Activated CD4-positive, alpha-beta T cell treated with anti-CD3 and anti-CD28 coated beads for 36 hours (primary cell): ENCODE data around the gene ADGRG1. TPM values are rescaled to one million over a fixed set of nuclear protein-coding genes. Genes with fewer than 3 reads are reported as not detected.
A peak's percentile ranks its signal among the peaks of the same experiment; 100 is the strongest.

Experiments
- ATAC-seq: fragments of 200-7000 bp; cut with Tn5 transposase; one replicate; pipeline ENCODE4 v1.10.0; 2021; ENCODE audit warnings: mild to moderate bottlenecking, moderate library complexity
- CTCF ChIA-PET: fragments of 350-600 bp; sonication (Branson Sonifier 250); formaldehyde crosslinking; loops from one replicate; lab custom pipeline; 2021; ENCODE audit warnings: antibody characterized with exemption; lab: Charles Lee
- POLR2A ChIA-PET: fragments of 350-600 bp; sonication (Branson Sonifier 250); formaldehyde crosslinking; loops from one replicate; lab custom pipeline; 2021; ENCODE audit warnings: antibody characterized with exemption, inconsistent platforms; lab: Charles Lee
- DNase-seq: peaks from one replicate; pipeline ENCODE4 v3.0.0-alpha.2; 2020
- H3K27ac Mint-ChIP-seq: one replicate; pipeline ENCODE4 v1.8.0; 2021; ENCODE audit warnings: mixed read lengths
- H3K27me3 Mint-ChIP-seq: one replicate; pipeline ENCODE4 v1.8.0; 2021; ENCODE audit warnings: mixed read lengths
- H3K36me3 Mint-ChIP-seq: one replicate; pipeline ENCODE4 v1.8.0; 2021; ENCODE audit warnings: low read depth, mixed read lengths
- H3K4me1 Mint-ChIP-seq: one replicate; pipeline ENCODE4 v1.8.0; 2021; ENCODE audit warnings: mixed read lengths
- H3K4me3 Mint-ChIP-seq: one replicate; pipeline ENCODE4 v1.8.0; 2021; ENCODE audit warnings: mild to moderate bottlenecking, moderate library complexity, mixed read lengths
- H3K9me3 Mint-ChIP-seq: one replicate; pipeline ENCODE4 v1.8.0; 2021; ENCODE audit warnings: low read depth, mixed read lengths
- intact Hi-C, 2 experiments: fragments of 100-400 bp; cut with DNase I in 1 of 2; cut with micrococcal nuclease in 1 of 2; formaldehyde crosslinking; loops; one replicate each; pipeline versions ENCODE4 v1.14.2 to v1.15.1; 2022 to 2024; cut with DNase I, micrococcal nuclease
- total RNA-seq, 2 experiments: library from RNA; stranded (reverse); gene quantifications; one replicate each; pipeline ENCODE4 v1.2.3, GENCODE V29; 2021

ADGRG1 gene
- total RNA-seq, 2 experiments from 2014 or later, result 6.3 to 6.8 TPM

DNA sequence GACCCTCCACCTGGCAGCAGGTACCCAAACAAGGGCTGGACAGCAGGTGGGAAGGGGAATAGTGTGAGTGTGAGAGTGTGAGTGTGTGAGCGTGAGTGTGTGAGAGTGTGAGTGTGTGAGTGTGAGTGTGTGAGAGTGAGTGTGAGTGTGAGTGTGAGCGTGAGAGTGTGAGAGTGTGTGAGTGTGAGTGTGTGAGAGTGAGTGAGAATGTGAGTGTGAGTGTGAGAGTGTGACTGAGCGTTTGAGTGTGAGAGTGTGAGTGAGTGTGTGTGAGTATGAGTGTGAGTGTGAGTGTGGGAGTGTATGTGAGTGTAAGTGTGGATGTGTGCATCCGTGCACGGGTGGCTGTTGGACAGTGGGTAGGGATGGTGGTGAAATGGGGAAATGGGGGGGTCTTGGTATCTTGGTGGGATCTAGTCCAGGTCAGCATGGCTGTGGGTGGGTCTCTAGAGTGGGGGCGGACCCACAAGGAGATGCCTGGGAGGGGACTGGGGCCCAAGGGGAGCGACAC lies 408 bp downstream of the ADGRG1 start:
- H3K27ac Mint-ChIP-seq, result no peak overlapping the region
- no peaks in the 10 kb centered on the region for H3K9me3 Mint-ChIP-seq
- no peak for ATAC-seq
- H3K4me1 Mint-ChIP-seq, result peaks cover 13% of the 10 kb centered on the region
- no peak for DNase-seq
- POLR2A ChIA-PET, result interaction anchor here (1.1 kb wide), 1 partner anchor 19 kb away, joined by 9 read pairs; no protein-coding TSS in a partner anchor
- H3K36me3 Mint-ChIP-seq, result no peaks in the 10 kb centered on the region
- CTCF ChIA-PET, result interaction anchor here (1.1 to 1.9 kb wide), 3 partner anchors 9 to 52 kb away, joined by 3 to 7 read pairs (median 4); no protein-coding TSS in a partner anchor
- peak overlapping the region; percentile 18 for H3K4me3 Mint-ChIP-seq
- intact Hi-C loops, result loop anchor here in 1 of 2 experiments (1.0 kb wide), 1 partner anchor 20 kb away; no protein-coding TSS in a partner anchor
- H3K27me3 Mint-ChIP-seq, result peaks cover 17% of the 10 kb centered on the region

GRCh38 chr16:57629516-57630406 lies 1.3 kb downstream of the ADGRG1 start:
- Mint-ChIP-seq H3K36me3 (no peaks in the 10 kb centered on the region), H3K4me3 (no peak overlapping the region), H3K9me3 (no peaks in the 10 kb centered on the region), H3K4me1 (peaks cover 13% of the 10 kb centered on the region), H3K27me3 (peaks cover 17% of the 10 kb centered on the region), H3K27ac (no peak overlapping the region)
- ATAC-seq, result no peak
- intact Hi-C loops, result no loop called here
- no peak for DNase-seq
- ChIA-PET POLR2A (no interaction called here), CTCF (interaction anchor here (0.6 to 1.9 kb wide), 4 partner anchors 18 to 329 kb away, joined by 3 to 7 read pairs (median 3); no protein-coding TSS in a partner anchor)

- intact Hi-C loops, result no loop called here
- ChIA-PET CTCF (interaction anchor here (0.6 to 1.9 kb wide), 4 partner anchors 18 to 330 kb away, joined by 3 to 7 read pairs (median 3); no protein-coding TSS in a partner anchor), POLR2A (no interaction called here)
- Mint-ChIP-seq H3K4me1 (peaks cover 13% of the 10 kb centered on the region), H3K36me3 (no peaks in the 10 kb centered on the region), H3K27ac (no peak overlapping the region), H3K9me3 (no peaks in the 10 kb centered on the region), H3K27me3 (peaks cover 17% of the 10 kb centered on the region), H3K4me3 (no peak overlapping the region)
- ATAC-seq (no peak), DNase-seq (no peak)
Observed at GRCh38 chr16:57630407-57630797, 2.0 kb downstream of the ADGRG1 start.

- intact Hi-C loops, result no loop called here
- DNase-seq (no peak), ATAC-seq (no peak)
- H3K27ac Mint-ChIP-seq, result no peak overlapping the region
- ChIA-PET POLR2A (no interaction called here), CTCF (interaction anchor here (0.6 to 1.9 kb wide), 5 partner anchors 33 to 331 kb away, joined by 3 to 7 read pairs (median 3); no protein-coding TSS in a partner anchor)
- H3K4me1 Mint-ChIP-seq, result peaks cover 13% of the 10 kb centered on the region
- H3K27me3 Mint-ChIP-seq, result peaks cover 17% of the 10 kb centered on the region
- no peaks in the 10 kb centered on the region for H3K36me3 Mint-ChIP-seq
- H3K9me3 Mint-ChIP-seq, result no peaks in the 10 kb centered on the region
- H3K4me3 Mint-ChIP-seq, result no peak overlapping the region
Observed at GRCh38 chr16:57630931-57631845, 2.8 kb downstream of the ADGRG1 start.

- DNase-seq, result no peak
- Mint-ChIP-seq H3K36me3 (no peaks in the 10 kb centered on the region), H3K4me3 (no peak overlapping the region), H3K9me3 (no peaks in the 10 kb centered on the region), H3K27me3 (peaks cover 22% of the 10 kb centered on the region), H3K27ac (no peak overlapping the region), H3K4me1 (peaks cover 13% of the 10 kb centered on the region)
- ATAC-seq, result no peak
- POLR2A ChIA-PET, result no interaction called here
- intact Hi-C loops, result no loop called here
- CTCF ChIA-PET, result interaction anchor here (0.6 to 0.8 kb wide), 2 partner anchors 13 to 23 kb away, joined by 3 read pairs; no protein-coding TSS in a partner anchor
Observed at GRCh38 chr16:57632568-57632967, 4.1 kb downstream of the ADGRG1 start.

DNA sequence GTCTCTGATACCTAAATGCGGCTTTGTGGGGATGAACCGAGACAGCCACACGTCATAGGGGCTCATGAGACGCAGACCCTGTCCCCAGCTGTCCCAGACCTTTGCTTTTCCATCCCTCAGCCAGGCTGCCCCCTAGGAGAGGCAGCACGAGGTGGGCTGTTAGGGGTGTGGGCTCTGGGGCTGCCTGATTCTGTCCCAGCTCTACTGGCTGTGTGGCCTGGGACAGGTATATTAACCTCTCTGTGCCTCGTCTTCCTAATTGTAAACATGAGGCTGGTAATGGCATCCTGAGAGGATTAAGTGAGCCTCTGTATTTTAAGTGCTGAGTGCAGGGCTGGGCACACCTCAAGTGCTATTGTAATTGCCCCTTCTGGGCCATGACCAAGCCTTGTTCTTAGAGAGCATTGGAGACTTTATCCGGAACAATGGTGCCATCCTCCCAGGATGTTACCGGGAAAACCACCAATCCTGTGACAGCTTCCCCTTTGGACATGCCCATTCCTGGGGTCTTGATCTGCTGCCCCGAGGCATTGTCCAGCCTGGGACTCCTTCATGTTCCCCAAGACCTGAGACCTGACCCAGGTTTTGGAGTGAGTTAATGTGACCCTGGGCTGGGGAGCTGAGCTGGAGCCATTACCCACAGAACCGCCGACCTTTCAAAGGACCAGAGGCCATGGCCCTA lies 5.1 kb downstream of the ADGRG1 start:
- ATAC-seq, result no peak
- POLR2A ChIA-PET, result no interaction called here

DNA sequence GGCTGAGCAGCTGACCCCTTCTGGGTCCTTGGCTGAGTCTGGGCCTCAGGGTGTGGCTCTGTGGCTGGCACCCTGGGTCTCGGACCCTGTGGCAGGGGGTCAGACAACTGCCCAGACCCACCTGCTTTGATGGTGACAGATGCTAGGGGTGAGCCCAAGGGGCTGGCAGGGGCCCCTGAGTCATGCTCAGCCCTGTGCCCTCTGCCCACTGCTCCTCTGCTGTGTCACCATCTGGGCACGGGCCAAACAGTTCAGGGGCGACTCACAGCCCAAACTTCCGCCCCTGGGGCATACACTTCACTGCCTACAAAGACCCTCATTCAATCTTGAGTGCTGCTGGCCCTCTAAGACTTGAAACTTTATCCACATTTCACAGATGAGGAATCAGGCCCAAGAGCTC lies 5.7 kb downstream of the ADGRG1 start:
- peaks cover 16% of the 10 kb centered on the region for H3K27me3 Mint-ChIP-seq

More for the DNA sequence above, 5.1 kb downstream of the ADGRG1 start:
- no peak overlapping the region for H3K4me3 Mint-ChIP-seq
- no peaks in the 10 kb centered on the region for H3K36me3 Mint-ChIP-seq
- intact Hi-C loops, result no loop called here
- H3K27ac Mint-ChIP-seq, result no peak overlapping the region
- CTCF ChIA-PET, result interaction anchor here (0.8 kb wide), 1 partner anchor 12 kb away, joined by 3 read pairs; no protein-coding TSS in a partner anchor
- H3K9me3 Mint-ChIP-seq, result no peaks in the 10 kb centered on the region
- H3K27me3 Mint-ChIP-seq, result peaks cover 22% of the 10 kb centered on the region
- peaks cover 8% of the 10 kb centered on the region for H3K4me1 Mint-ChIP-seq
- DNase-seq, result no peak

GRCh38 chr16:57635266-57636097 lies 7.1 kb downstream of the ADGRG1 start:
- Mint-ChIP-seq H3K9me3 (no peaks in the 10 kb centered on the region), H3K36me3 (no peaks in the 10 kb centered on the region), H3K27me3 (peaks cover 13% of the 10 kb centered on the region), H3K27ac (no peak overlapping the region), H3K4me3 (no peak overlapping the region), H3K4me1 (no peaks in the 10 kb centered on the region)
- DNase-seq (no peak), ATAC-seq (no peak)
- ChIA-PET CTCF (interaction anchor here (0.5 to 3.7 kb wide), 7 partner anchors 12 to 1030 kb away, joined by 3 to 24 read pairs (median 4); no protein-coding TSS in a partner anchor), POLR2A (no interaction called here)
- intact Hi-C loops, result no loop called here

More for the DNA sequence above, 5.7 kb downstream of the ADGRG1 start:
- no peaks in the 10 kb centered on the region for H3K36me3 Mint-ChIP-seq
- intact Hi-C loops, result no loop called here
- POLR2A ChIA-PET, result no interaction called here
- no peak overlapping the region for H3K4me3 Mint-ChIP-seq
- CTCF ChIA-PET, result interaction anchor here (0.5 to 1.1 kb wide), 2 partner anchors 8 to 19 kb away, joined by 3 read pairs; no protein-coding TSS in a partner anchor
- H3K27ac Mint-ChIP-seq, result no peak overlapping the region
- no peaks in the 10 kb centered on the region for H3K9me3 Mint-ChIP-seq
- ATAC-seq (no peak), DNase-seq (no peak)
- peaks cover 1% of the 10 kb centered on the region for H3K4me1 Mint-ChIP-seq

DNA sequence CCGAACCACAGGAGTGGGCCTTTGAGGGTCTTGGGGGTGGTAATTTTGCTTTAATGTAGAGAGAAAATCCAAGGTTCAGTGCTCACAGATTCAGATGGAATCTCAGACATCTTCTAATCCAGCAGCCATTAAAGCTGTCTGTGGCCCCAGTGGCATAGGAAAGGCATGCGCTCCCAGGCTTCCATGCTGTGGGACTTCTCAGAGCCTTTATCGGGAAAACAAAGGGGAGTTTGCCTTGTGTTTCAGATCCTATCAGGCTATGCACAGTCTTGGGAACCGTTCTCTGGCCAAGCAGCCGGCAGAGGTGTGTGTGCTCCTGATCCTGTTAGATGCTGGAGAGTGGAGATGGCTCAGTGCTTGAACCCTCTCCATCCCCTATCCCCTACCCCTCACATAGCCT lies 7.8 kb downstream of the ADGRG1 start:
- POLR2A ChIA-PET, result no interaction called here
- CTCF ChIA-PET, result interaction anchor here (0.6 to 3.7 kb wide), 4 partner anchors 11 to 1030 kb away, joined by 3 to 24 read pairs (median 6); no protein-coding TSS in a partner anchor
- no peak for ATAC-seq
- Mint-ChIP-seq H3K4me1 (no peaks in the 10 kb centered on the region), H3K4me3 (no peak overlapping the region), H3K9me3 (no peaks in the 10 kb centered on the region), H3K27me3 (peaks cover 10% of the 10 kb centered on the region), H3K27ac (no peak overlapping the region), H3K36me3 (no peaks in the 10 kb centered on the region)
- intact Hi-C loops, result no loop called here
- DNase-seq, result no peak

DNA sequence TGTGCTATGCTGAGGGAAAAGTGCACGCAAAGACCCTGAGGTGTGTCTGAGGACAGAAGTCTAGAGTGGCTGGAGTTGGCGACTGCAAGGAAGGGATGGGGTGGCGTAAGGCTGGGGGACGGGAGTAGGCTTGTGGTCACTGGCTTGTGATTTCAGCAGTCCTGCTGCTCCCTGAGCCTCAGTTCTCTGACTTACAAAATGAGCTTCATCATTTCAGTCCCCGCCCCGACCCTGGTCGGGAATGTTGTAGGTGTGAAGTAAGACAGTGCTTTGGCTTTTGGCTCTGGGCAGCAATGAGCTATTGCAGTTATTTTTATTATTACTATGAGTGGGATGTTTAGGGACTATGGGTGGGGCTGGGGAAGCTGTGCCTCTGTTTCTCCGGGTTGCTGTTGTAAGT lies 8.6 kb downstream of the ADGRG1 start:
- Mint-ChIP-seq H3K27me3 (peaks cover 10% of the 10 kb centered on the region), H3K36me3 (no peaks in the 10 kb centered on the region), H3K9me3 (no peaks in the 10 kb centered on the region), H3K4me3 (no peak overlapping the region), H3K4me1 (no peaks in the 10 kb centered on the region), H3K27ac (no peak overlapping the region)
- DNase-seq (no peak), ATAC-seq (no peak)
- ChIA-PET POLR2A (no interaction called here), CTCF (interaction anchor here (1.3 to 3.7 kb wide), 4 partner anchors 11 to 161 kb away, joined by 3 to 24 read pairs (median 6); no protein-coding TSS in a partner anchor)
- intact Hi-C loops, result no loop called here
